GM18505 (cell line): Measurements from ENCODE around the gene AIMP1.
"Not testable (repeated sequence)": the region's sequence is repeated elsewhere in the genome, so short reads cannot be mapped to it uniquely, and the experiment has no call there.

Source experiments
- ATAC-seq: cut with Tn5 transposase; IDR thresholded peaks from one replicate; pipeline ENCODE4 v1.9.1; 2021; ENCODE audit not compliant: unreplicated experiment
- POLR2A ChIP-seq: IDR thresholded peaks from 4 replicates; pipeline ENCODE4 v1.6.1; 2011; ENCODE audit warnings: borderline replicate concordance; ENCODE audit not compliant: insufficient read depth, insufficient read length; ENCODE audit errors: extremely low read depth

Gene AIMP1

DNA sequence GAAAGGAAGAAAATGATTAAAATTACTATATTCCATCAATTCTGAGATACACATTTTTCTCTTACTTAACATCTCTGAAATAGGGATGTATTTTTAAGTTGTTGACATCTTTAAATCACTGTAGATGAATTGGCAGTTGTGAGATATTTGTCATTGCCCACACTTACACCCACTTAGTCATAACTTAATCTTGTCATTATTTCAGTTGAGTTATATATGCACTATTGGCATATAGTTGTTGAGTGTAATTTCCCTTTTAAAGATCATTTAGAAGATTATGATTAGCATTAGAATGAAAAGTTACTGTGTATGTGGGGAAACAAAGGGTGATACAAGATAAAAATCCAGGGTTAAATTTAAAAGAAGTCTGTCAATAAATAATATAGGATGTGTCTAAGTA, 2.2 kb downstream of the AIMP1 start:
- ATAC-seq = no peak
- no peak for TF ChIP-seq POLR2A

DNA sequence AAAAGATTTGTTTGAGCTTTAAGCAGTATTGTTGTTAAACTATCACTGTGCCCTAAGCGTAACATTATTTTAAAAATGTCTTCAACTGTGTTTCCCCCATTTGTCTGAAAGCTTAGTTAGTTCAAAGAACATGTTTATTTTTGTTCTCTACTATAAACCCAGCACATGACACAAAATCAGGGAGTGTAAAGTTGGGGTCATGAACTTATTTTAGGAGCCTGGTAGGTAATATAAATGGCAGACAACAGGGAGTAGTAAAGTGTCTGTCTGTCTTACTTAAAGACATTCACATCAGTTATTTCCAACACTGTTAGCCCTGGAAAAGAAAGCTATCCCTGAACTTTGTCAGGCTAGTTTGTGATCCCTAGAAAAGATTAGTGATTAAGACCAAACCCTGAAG, 3.9 kb downstream of the AIMP1 start:
- no peak for TF ChIP-seq POLR2A

DNA sequence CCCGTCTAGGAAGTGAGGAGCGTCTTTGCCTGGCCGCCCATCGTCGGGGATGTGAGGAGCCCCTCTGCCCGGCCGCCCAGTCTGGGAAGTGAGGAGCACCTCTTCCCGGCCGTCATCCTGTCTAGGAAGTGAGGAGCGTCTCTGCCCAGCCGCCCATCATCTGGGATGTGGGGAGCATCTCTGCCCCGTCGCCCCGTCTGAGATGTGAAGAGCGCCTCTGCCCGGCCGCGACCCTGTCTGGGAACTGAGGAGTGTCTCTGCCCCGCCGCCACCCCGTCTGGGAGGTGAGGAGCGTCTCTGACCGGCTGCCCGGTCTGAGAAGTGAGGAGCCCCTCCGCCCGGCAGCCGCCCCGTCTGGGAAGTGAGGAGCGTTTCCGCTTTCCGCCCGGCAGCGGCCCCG, 4.8 kb downstream of the AIMP1 start:
- not testable (repeated sequence) for ATAC-seq

More for the DNA sequence above, 3.9 kb downstream of the AIMP1 start:
- ATAC-seq = no peak

DNA sequence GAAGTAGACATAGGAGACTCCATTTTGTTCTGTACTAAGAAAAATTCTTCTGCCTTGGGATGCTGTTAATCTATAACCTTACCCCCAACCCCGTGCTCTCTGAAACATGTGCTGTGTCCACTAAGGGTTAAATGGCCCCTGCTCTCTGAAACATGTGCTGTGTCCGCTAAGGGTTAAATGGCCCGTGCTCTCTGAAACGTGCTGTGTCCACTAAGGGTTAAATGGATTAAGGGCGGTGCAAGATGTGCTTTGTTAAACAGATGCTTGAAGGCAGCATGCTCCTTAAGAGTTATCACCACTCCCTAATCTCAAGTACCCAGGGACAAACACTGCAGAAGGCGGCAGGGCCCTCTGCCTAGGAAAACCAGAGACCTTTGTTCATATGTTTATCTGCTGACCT, 5.5 kb downstream of the AIMP1 start:
- ATAC-seq = not testable (repeated sequence)

DNA sequence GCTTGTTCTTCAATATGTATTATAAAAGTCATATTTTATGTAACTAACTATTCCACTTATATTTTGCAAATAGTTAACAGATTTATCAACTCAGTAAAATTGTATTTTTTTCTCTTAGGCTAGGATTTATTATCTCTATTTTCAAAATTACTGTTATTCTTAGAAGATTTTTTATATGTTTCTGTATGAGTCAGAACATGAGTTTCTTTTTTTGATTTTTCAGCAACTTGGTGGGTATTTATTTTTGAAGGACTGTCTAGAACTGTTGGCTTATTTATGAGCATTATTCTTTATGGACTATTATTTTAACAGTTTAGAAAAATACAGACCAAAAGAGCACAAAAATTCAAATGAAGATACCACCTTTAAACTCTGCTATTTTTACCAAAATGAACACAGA, 6.8 kb downstream of the AIMP1 start:
- no peak for TF ChIP-seq POLR2A
- ATAC-seq = no peak

DNA sequence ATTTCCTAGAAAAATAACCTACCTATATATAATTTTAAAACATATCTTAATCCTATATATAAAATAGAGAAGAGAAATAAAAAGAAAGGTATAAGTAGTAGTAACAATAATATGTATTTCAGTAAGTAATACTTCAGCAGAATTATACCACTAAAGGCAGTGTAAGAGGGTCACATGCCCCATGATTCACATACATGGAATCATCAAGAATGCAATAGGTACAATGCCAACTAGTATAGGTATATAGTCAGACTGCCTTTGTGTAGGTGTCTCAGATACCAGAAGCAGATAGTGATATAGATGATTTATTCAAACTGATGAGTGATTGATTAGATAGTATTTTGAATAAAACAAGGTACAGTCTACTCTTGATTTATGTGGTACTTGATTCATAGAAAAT, 9.4 kb downstream of the AIMP1 start:
- no peak for TF ChIP-seq POLR2A
- ATAC-seq = no peak

DNA sequence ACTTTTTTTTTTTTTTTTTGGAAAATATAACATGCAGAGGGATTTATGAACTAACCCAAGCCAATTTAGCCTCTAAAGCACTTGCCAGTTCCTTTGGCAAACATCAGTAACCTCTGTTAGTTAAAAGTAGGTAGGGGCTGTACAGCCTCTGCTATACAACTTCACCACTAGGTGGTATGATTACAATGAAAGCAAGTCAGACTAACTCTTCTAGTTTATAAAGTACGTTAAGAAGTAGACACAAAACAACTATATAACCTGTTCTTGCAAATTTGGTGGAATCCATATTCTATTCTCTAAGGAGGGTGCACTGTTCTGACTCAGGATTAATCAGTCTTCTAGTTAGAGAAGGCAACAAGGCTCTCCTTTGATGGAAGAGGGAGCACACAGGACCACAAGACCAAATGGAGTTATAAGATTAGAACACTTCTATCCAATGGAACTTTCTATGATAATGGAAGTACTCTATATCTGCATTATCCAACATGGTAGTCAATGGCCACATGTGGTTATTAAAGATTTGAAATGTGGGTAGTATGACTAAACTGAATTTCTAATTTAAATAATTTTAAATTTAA, 12.8 kb downstream of the AIMP1 start:
- peak; percentile 85 for ATAC-seq
- no peak for TF ChIP-seq POLR2A

DNA sequence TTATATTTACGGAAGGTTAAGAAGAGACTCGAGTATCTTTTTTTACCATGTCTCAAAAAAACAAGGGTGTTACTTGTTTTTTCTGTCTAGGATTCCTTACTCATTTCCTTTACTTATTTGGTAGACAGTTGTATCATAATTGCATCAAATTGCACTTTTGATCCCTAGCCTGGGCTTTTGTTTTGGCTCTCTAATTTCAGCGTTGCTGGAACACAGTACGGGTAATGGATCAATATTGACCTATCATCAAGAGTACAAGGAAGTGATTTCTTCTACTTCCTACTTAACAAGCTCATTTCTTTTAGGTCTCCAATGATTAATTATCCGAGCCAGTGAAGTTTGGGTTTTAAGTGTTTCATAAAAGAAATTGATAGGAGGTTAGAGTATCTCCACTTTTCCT, 16.8 kb downstream of the AIMP1 start:
- no peak for ATAC-seq
- no peak for TF ChIP-seq POLR2A

DNA sequence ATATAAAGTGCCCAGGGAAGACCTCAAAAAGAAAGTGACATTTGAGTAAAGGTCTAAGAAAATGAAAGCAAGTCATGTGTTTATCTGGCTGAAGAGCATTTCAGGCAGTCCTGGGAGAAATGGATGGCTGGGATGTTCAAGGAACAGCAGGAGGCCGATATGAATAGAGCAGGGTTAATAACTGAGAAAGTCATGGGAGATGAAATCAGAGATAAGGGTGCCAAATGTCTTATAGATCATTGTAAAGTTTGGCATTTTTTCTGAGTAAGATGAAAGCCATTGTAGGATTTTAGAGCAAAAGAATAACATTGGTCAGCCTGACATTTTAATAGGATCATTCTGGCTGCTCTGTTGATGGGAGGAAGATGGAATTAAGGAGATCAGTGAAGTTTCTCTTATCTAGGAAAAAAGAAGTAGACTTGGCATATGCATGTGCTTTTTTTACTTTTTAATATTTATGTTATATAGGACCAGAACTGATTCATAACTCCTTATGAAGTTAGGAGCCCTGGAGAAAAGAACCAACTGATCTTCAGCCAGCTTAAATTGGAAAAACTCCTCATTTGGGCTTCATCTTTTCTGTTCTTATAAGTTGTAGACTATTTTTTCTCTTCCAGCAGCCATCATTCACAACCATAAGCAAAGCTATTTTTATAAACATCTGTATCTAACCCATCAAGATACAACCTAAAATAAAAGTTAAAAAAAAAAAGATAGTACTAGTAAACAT, 18.6 kb downstream of the AIMP1 start:
- no peak for ATAC-seq
- TF ChIP-seq POLR2A = no peak

DNA sequence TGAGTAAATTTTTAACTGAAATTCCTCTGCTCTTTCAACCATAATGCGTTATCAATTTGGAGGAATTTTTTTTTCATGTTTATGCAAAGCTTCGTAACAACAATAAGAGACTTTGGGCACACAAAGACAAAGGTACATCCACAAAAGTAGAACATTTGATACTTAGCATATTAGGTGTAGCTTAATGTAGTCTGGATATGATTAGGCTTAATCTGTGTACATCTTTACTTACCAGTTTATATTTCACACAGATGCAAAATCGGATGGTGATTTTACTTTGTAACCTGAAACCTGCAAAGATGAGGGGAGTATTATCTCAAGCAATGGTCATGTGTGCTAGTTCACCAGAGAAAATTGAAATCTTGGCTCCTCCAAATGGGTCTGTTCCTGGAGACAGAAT, 20.3 kb downstream of the AIMP1 start:
- TF ChIP-seq POLR2A = no peak
- no peak for ATAC-seq

DNA sequence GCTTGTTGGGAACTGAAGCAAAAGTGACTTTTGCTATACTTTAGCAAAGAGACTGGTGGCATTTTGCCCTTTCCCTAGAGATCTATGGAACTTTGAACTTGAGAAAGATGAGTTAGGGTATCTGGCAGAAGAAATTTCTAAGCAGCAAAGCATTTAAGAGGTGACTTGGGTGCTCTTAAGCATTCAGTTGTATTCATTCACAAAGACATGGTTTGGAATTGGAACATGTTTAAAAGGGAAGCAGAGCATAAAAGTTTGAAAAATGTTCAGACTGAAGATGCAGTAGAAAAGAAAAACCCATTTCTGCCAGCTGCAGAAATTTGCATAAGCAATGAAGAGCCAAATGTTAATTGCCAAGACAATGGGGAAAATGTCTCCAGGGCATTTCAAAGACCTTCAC, 21.6 kb downstream of the AIMP1 start:
- no peak for TF ChIP-seq POLR2A
- no peak for ATAC-seq

DNA sequence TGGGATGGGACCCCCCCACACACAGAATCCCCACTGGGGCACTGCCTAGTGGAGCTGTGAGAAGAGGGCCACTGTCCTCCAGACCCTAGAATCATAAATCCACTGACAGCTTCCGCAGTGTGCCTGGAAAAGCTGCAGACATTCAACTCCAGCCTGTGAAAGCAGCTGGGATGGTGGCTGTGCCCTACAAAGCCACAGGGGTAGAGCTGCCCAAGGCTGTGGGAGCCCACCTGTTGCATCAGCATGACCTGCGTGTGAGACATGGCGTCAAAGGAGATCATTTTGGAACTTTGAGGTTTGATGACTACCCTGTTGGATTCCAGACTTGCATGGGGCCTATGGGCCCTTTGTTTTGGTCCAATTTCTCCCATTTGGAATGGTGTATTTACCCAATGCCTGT, 22.3 kb downstream of the AIMP1 start:
- ATAC-seq = no peak
- no peak for TF ChIP-seq POLR2A

DNA sequence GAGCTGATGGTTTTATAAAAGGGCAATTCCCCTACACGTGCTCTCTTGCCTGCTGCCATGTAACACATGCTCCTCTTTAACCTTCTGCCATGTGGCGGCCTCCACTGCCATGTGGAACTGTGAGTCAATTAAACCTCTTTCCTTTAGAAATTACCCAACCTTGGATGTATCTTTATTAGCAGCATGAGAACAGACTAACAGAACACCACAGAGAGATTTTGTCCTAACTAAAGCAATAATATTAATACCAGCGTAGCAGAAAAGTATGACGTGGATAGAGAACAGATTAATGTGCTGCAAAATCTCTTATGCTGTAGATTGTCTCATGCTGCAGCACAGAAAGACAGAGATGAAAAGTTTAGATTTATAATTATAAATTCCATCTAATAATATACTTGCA, 23.1 kb downstream of the AIMP1 start:
- no peak for TF ChIP-seq POLR2A
- no peak for ATAC-seq

DNA sequence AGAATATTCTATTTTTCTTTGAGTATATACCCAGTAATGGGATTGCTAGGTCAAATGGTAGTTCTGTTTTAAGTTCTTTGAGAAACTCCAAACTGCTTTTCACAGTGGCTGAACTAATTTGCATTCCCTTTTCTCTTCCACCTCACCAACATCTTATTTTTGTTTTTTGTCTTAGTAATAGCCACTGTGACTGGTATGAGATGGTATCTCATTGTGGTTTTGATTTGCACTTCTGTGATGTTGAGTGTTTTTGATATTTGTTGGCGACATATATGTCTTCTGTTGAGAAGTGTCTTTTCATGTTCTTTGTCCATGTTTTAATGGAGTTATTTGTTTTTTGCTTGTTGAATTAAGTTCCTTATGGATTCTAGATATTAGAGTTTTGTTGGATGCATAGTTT, 24.4 kb downstream of the AIMP1 start:
- TF ChIP-seq POLR2A = no peak
- ATAC-seq = no peak
